GM20000 (cell line): Measurements from ENCODE around the gene DNMT3A.
A peak's percentile ranks its signal among the peaks of the same experiment; 100 is the strongest.

Source experiments
- DNase-seq: peaks from one replicate; pipeline ENCODE4 v3.0.0; 2012; ENCODE audit warnings: low spot score
- CTCF ChIP-seq: IDR thresholded peaks from 2 replicates; pipeline ENCODE4 v1.5.1; 2012; ENCODE audit warnings: mild to moderate bottlenecking, control low read depth; ENCODE audit errors: extremely low read depth, missing control alignments

The DNMT3A gene

GRCh38 chr2:25365241-25365640, 23.5 kb upstream of the DNMT3A start:
- no peak for TF ChIP-seq CTCF
- no peak for DNase-seq

GRCh38 chr2:25363733-25364132, 22.0 kb upstream of the DNMT3A start:
- no peak for DNase-seq
- TF ChIP-seq CTCF, result no peak

- DNase-seq, result peak; percentile 85
- no peak for TF ChIP-seq CTCF
Measured at GRCh38 chr2:25362434-25363145, 20.9 kb upstream of the DNMT3A start.

- peak; percentile 83 for TF ChIP-seq CTCF
- peak; percentile 89 for DNase-seq
Measured at GRCh38 chr2:25362049-25362433, 20.3 kb upstream of the DNMT3A start.

- TF ChIP-seq CTCF, result no peak
- DNase-seq, result no peak
Measured at GRCh38 chr2:25361261-25362048, 19.7 kb upstream of the DNMT3A start.

- TF ChIP-seq CTCF, result no peak
- no peak for DNase-seq
Measured at GRCh38 chr2:25358836-25359235, 17.1 kb upstream of the DNMT3A start.

- TF ChIP-seq CTCF, result no peak
- no peak for DNase-seq
Measured at GRCh38 chr2:25358249-25358815, 16.6 kb upstream of the DNMT3A start.
